GM19455 (cell line): ENCODE data around the gene GALNT12.
A peak's percentile ranks its signal among the peaks of the same experiment; 100 is the strongest.

Source experiments
- ATAC-seq: cut with Tn5 transposase; IDR thresholded peaks from one replicate; pipeline ENCODE4 v1.9.1; 2021; ENCODE audit not compliant: unreplicated experiment

The GALNT12 gene

GRCh38 chr9:98781588-98782383 is 25.7 kb upstream of the GALNT12 start:
- no peak for ATAC-seq

GRCh38 chr9:98783518-98784226 is 23.8 kb upstream of the GALNT12 start:
- ATAC-seq: no peak

- ATAC-seq: no peak
Observed at GRCh38 chr9:98784831-98785806, 22.4 kb upstream of the GALNT12 start.

GRCh38 chr9:98786750-98787510 is 20.5 kb upstream of the GALNT12 start:
- ATAC-seq: no peak

- no peak for ATAC-seq
Observed at GRCh38 chr9:98787766-98788335, 19.6 kb upstream of the GALNT12 start.

- no peak for ATAC-seq
Observed at GRCh38 chr9:98789483-98790133, 17.9 kb upstream of the GALNT12 start.

- no peak for ATAC-seq
Observed at GRCh38 chr9:98790134-98790841, 17.2 kb upstream of the GALNT12 start.

GRCh38 chr9:98790842-98791607 is 16.4 kb upstream of the GALNT12 start:
- ATAC-seq: no peak

- ATAC-seq: no peak
Observed at GRCh38 chr9:98791608-98792490, 15.6 kb upstream of the GALNT12 start.

- no peak for ATAC-seq
Observed at GRCh38 chr9:98793031-98793430, 14.4 kb upstream of the GALNT12 start.

- no peak for ATAC-seq
Observed at GRCh38 chr9:98794802-98795201, 12.7 kb upstream of the GALNT12 start.

- ATAC-seq: no peak
Observed at GRCh38 chr9:98795295-98795955, 12.0 kb upstream of the GALNT12 start.

- ATAC-seq: peak; percentile 48
Observed at GRCh38 chr9:98795970-98796363, 11.5 kb upstream of the GALNT12 start.

- ATAC-seq: peak; percentile 83
Observed at GRCh38 chr9:98796364-98797101, 10.9 kb upstream of the GALNT12 start, which contains the start of gene ANKS6. ANKS6 (minus strand) TSS chr9:98796555; CDS start chr9:98796491, 64 bp downstream.

GRCh38 chr9:98797491-98797890 is 10.0 kb upstream of the GALNT12 start:
- ATAC-seq: no peak

- ATAC-seq: no peak
Observed at GRCh38 chr9:98798254-98798653, 9.2 kb upstream of the GALNT12 start.
